HG03575 (cell line): Measurements from ENCODE around the gene FRMPD4.

Experiments used
- ATAC-seq: cut with Tn5 transposase; IDR thresholded peaks from one replicate; pipeline ENCODE4 v1.9.1; 2021; ENCODE audit not compliant: unreplicated experiment, insufficient number of reproducible peaks, low FRiP score; ENCODE audit errors: extremely low read depth

Gene FRMPD4

DNA sequence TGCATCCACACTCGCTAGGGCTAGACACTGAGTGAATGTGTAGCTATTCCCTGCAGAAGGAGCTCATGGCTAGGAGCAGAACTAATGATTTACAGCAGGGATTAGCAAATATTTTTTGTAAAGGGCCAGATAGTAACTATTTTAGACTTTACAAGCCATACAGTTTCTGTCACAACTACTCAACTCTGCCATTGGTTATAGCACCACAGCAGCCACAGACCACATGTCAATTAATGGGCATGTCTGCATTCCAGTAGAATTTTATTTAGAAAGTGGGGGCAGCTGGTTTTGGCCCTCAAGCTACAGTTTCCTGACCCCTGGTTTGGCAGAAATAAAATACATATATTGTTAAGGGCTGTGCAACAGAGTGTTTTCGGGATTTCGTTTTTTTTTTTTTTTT, 192.6 kb downstream of the FRMPD4 start:
- no peak for ATAC-seq

DNA sequence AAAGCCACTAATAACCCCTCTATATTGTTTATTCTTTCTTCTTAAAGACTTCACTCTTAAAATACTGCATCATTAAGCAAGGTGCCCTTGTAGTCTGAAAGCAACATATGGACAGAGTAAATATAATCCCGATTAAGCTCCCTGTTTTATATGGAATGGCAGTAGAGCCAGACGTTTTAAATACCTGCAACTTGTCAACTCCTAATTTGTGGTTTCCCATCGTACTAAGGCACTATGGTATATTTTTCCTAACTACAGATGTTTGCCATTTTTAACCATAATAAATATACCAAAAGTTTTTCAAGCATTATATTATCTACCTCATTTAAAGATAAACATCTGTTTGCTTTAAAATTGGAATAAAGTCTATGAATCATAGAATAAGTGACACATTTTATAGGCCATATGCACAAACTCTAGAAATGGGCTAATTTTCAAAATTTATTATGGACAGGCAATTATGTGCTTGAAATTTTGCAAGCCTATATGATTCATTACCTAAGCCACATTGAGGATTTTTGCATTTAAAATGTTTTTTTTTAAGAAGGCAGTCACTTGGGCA, 194.6 kb downstream of the FRMPD4 start:
- ATAC-seq: no peak

DNA sequence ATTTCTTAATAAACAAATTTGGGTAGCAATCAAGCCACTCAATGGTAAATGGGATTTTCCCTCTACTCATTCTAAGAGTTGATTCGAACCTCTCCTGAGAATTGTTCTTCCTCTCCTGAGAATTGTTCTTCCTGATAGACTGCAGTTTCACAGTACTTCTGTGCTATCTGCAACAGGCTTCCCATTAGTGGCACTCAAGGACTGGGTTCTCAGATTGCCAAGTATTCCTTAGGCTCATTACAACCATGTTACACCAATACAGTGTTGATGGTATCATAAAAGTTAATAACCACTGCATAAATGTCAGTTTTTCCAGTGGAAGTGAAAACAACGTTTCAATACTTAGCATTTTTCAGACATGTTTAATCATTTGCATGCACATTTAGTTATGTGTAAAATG, 201.6 kb downstream of the FRMPD4 start:
- ATAC-seq: no peak

DNA sequence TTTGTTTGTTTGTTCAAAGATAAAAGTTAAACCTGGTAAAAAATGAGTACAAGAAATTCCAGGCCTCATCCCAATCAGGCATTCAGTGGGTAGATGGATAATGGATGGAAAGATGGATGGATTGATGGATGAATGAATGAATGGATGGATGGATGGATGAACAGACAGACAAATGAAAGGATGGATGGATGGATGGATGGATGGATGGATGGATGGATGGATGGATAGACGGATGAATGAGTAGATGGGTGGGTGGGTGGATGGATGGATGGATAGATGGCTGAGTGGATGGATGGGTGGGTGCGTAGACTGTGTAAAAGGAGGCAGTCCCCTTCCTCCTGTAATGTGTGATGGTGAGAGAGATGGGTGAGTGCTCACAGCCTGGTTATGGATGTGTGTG, 206.7 kb downstream of the FRMPD4 start:
- no peak for ATAC-seq

DNA sequence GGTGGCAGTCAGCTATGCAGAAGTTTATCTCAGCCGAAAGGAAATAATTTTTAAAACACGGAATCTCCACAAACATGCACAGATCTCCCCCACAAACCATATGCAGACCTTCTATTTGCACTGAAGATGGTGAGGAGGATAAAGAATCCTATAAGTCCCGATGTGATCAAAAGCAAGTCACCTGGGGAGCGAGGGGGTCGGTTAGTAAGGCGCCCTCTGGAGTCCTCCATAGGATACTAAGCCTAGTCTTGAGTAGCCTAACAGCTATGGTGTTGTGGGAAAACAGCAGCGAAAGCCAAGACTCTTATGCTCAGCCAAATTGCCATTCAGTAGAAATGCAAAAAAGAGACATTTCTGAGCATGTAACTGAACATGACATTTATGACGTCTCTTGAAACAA, 210.9 kb downstream of the FRMPD4 start:
- ATAC-seq: no peak

DNA sequence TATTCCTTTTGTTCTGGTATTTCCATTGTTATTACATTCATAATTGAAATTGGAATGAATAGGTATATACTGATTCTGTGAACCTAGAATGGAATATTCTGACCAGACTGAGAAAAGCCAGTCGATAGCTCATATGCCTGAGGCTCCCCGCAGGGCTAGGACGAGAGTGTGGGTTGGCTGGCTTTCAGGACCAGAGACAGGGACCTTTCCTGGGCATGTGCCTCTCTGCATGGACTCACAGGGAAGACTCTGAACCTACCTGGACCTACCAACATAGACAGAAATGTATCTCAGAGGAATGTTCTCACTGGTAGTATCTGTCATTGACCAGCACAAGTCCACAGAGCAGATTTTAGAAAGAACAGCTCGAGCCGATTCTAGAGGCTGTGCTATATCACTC, 214.6 kb downstream of the FRMPD4 start:
- ATAC-seq: no peak

DNA sequence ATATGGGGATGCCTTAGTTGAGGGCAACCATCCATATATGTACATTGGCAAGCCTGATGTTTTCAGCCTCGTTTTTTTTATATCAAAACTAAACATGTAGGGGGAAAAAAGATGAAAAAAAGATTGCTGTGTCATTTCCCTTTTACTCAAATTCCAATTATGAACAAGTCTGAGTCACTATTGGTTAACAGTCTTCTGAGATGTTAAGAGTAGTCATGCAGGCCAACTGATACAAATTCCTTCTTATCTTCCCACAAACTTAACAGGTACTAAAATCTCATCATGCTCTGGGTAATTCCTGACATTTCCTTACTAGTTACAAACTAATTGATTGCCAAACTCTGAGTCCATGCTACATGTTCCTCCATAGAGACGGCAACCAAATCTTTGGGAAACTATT, 222.1 kb downstream of the FRMPD4 start:
- ATAC-seq: no peak

DNA sequence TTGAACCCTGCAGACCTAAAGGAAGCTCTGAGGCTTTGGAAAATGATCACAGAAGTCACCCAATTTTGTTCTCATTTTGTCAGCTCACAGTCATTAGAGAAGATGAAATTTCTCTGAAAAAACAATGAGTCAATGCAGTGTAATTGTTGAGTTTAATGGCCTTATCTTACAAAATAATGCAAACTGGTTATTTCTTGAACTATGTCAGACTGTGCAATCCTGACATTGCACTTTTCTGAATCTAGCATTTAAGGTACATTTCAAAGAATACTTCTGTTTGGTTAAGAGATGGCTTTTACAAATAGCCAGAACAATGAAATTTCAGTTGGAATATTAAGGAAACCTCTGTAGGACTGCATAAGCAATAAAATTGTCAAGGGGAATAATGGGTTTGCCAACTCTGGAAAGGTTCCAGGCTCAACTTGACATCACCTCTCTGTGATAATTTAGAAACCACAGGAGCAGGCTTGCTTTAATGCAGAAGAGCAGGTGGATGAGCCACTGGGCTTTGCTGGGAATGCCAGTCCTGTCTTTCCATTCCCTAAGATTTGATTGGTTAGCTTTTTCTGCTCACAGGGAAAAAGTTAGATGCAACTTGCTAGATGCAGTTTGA, 222.8 kb downstream of the FRMPD4 start:
- no peak for ATAC-seq

DNA sequence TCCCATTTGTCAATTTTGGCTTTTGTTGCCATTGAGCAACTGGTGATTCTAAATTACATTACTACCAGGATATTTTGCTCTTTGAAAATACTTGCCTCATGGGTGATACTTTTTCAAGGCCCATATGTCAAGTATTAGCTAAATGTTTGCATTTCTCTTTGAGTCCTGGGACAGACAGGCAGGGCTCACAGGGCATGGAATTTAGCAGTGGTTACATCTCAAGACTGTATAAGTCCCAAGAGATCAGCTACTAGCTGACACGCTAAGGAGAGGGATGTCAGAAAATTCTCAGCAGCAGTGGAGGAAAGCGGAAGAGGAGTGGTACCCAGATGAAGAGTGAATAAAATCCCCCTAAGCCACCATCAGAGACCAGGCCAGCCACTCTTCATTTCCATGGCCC, 224.9 kb downstream of the FRMPD4 start:
- ATAC-seq: no peak

DNA sequence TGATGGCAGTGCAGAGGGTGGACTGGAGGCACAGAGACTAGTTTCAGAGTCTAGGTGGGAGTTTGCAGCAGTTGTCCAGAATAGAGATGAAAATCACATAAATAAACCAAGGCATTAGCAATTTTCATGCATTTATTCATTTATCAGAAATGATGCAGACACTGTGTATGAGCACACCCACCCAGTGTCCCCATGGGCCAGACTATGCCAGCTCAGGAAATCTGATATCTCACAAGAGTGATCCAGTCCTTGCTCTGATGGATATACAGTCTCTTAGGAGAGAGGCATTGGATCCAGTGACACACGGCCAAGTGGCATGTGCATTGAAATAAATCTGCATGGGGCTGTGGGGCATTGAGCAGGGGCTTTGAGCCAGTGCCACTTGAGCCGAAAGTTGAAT, 228.2 kb downstream of the FRMPD4 start:
- ATAC-seq: no peak

DNA sequence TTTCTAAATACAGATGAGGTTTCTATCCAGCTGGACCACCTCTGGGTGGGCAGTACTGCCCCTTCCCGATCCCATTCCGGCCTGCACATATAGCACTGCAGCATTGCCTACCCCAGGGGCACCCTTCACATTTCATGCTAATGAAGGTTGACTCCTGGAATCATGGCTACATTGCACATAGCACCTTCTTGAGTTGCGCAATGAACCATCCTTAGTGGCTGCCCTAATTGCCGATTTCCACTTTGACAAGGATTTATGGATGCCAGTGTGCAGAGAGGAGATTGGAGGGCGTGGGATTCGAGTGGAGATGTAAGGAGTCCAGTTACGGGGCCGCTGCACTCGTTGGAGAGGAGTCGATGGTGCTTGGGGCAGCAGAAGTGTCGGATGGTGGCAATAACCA, 229.0 kb downstream of the FRMPD4 start:
- no peak for ATAC-seq

DNA sequence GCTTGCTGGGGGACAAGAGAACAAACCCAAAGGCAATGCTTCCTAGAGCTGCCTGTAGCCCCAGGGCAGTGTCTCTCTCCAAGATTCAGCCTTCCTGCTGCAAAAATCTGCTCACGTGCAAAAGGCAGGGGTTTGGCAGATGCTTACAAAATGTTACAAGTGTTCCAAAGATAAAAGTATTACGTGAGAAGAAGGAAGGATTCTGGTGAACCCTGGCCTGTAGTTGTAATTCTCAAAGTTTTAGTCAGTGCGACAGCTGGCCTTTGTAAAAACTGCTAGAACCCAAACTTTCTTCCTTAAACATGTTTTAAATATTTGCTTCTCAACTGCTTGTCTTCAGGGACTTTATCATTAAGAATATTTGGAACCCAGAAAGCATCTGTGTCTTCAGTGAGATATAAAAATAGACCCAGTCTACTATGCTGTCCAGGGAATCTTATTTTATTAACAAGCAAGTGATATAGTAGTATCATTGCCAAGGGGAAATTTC, 232.3 kb downstream of the FRMPD4 start:
- no peak for ATAC-seq

DNA sequence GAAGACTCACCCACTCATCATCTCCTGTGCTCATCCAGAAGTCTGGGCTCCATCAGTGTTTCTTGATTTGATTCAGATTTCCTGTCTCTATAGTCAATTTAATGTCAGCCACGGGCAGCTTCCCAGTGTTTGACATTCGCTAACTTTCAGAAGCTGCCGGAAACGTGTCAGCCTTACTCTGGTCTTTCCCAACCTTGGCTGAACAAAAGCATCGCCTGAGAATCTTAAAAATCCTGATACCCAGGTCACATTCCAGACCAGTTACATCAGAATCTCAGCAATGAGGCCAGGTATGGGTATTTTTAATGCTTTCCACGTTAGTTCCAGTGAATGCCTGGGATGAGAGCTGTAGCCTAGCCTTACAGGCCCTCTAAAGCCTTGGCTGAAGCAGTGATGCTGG, 233.8 kb downstream of the FRMPD4 start:
- no peak for ATAC-seq

DNA sequence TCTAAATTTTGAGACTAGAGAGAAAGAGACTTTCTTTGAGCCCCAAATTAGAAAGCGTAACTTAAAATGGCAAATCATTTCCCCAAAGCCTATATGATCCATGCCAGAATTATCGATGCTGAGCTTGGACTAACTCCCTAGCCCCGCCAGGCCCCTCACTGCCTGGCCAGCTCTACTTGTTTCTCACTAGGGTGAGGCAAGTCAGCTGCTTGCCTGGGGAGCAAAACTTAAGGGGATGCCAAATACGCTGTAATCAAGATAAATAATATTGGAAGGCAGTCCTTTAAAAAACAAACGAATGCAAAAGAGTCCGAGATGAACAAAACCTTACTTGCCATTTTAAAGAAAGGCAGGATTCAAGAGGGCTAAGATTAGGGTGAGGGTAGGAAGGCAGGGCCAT, 236.0 kb downstream of the FRMPD4 start:
- no peak for ATAC-seq

DNA sequence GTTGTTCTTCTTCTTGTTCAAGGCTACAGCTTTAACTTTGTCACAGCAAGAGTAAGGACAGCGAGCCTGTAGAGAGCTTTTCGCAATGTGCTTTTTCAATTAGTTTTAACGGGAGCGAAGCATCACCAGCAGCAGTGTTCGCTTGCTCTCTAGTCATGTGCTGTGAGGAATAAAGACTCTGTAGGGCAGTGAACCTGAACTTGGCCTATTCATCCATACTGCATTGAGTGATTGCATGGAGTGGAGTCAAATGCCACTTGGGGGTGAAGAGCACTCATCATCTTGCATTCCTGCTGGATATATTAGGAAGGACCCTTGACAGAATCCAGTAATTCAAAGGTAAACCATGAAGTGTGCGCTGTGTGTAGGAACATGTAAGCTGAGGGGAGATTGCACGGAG, 240.0 kb downstream of the FRMPD4 start:
- no peak for ATAC-seq

DNA sequence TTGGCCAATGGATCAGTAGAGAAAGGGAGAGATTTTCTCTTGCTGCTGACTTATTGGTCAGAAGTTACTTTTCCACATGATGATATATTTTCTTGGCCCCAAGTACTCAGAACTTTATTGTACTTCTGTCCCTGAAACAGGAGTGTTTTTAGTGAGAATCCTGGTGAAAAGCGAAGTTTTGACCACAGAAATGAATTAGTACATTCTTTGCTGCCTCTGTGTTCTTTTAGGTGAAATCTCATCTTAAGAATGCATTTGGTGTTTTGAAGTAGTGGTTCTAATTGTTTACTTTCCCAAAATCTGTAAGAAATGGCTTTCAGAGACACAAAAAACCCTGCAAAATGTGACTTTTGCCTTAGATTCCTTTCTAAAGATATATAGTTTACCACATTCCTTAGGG, 240.4 kb downstream of the FRMPD4 start:
- no peak for ATAC-seq

DNA sequence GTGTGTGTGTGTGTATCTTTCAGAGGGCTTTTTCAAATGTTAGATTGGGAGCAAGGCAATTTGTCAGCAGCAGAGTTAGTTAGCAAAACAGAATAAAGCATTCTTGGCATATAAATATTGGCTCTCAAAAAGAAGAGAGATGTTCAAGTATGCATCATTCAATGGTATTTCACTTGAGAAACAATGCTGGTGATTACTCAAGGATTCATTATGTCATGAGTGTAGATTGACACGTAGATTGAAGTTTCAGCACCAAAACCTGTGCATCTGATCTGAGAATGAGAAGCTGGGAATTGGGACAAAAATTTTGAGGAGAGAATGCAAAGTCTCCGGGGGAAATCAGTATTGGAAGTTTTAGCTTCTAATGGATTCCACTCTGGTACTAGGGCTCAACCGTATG, 241.4 kb downstream of the FRMPD4 start:
- ATAC-seq: no peak

DNA sequence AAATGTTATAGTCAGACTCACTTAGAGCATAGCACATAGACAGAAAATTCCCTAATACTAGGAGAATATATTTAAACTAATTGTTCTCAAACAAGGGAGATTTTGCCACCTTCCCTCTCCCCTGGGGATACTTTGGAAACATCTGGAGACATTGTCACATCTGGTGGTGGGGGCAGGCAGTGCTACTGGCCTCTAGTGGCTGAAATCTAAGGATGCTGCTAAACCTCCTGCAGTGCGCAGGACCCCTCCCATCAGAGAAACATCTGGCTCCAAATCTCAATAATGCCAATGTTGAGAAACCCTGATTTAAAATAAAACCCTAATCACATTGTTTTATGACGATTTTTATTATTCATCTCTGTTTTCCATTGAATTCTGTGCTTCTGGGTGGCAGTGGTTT, 244.9 kb downstream of the FRMPD4 start:
- no peak for ATAC-seq

DNA sequence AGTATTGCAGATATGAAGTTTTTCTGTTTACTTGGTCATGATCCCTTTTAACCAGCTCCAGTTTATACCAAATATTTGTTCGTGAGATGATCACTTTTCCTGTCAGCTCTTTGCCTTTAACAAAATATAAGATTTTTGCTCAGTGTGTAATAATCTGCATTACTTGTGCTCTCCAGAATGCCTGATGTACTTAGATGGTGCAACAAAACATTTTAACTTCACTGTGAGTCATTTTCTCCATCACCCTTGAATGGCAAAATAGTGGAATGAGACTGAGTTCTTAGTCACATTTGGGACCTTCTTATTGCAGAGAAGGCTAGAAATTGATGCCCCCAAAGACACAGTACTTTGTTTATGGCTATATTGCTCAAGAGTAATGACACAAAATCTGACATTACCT, 252.0 kb downstream of the FRMPD4 start:
- ATAC-seq: no peak

DNA sequence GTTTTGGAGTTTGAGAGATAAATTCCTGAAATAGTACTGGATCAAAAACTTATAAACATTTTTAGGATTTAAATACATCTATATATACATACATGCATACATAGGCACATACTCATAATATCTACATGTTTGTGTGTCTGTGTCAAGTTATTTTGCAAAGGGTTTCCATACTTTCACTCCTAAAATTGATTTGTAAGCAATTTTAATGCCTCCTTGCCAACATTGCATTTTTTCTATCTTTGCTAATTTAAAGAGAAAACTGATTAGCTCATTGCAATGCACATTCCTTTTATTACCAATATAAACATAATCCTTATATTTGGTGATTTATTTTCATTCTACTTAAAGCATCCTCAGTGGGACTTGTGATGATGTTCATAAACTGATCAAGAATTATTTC, 258.3 kb downstream of the FRMPD4 start:
- ATAC-seq: no peak

DNA sequence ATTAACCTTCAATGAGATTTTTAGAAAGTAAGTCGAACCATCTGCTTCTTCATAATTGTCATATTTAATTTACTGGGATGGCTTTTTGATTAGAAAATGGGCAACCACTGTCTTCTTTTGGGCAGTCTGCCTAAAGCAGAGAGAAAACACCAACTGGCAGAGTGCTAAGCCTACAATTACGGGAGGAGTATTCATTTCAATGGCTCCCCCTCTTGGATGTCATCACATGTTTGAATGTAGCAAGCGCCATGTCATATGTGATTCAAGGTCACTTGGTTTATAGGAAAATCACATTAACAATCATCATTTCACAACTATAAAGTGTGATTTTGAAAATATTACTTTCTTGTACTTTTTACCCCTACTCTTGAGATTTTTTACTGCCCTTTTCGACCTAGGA, 261.9 kb downstream of the FRMPD4 start:
- ATAC-seq: no peak
